Gastrocnemius medialis (tissue), 4 donors: Measurements from ENCODE around the gene TPSD1. TPM values are rescaled to one million over a fixed set of nuclear protein-coding genes. Genes with fewer than 3 reads are reported as not detected.
A peak's percentile ranks its signal among the peaks of the same experiment; 100 is the strongest.

Experiments
- ATAC-seq, 2 donors: fragments of 150-250 bp; one replicate each; pipeline ENCODE4 v1.9.1; 2016
- DNase-seq, 2 donors: peaks; one replicate each; pipeline ENCODE4 v3.0.0-alpha.2; 2019
- H3K27ac ChIP-seq, 4 donors: fragments of 200-600 bp; sonication (generic); 1 replicate in 1 of 4; 2 replicates in 3 of 4; pipeline ENCODE4 v1.5.1; 2016 to 2018; ENCODE audit warnings: mild to moderate bottlenecking in 2 of 4, moderate library complexity in 1 of 4
- H3K27me3 ChIP-seq, 3 donors: fragments of 200-600 bp; sonication (generic) in 2 of 3; 1 replicate in 1 of 3; 2 replicates in 2 of 3; pipeline versions ENCODE4 v1.5.1 to v1.6.0; 2016 to 2019; ENCODE audit warnings: mild to moderate bottlenecking in 1 of 3, moderate library complexity in 1 of 3
- H3K36me3 ChIP-seq, 2 donors: fragments of 200-600 bp; sonication (generic) in 1 of 2; one replicate each; pipeline ENCODE4 v1.5.1; 2017 to 2018
- H3K4me1 ChIP-seq, 2 donors: fragments of 200-600 bp; sonication (generic) in 1 of 2; one replicate each; pipeline ENCODE4 v1.5.1; 2016 to 2017; ENCODE audit warnings: mild to moderate bottlenecking in 2 of 2
- H3K4me3 ChIP-seq, 4 donors: fragments of 200-600 bp; sonication (generic) in 3 of 4; 1 replicate in 1 of 4; 2 replicates in 3 of 4; pipeline ENCODE4 v1.5.1; 2016 to 2019; ENCODE audit warnings: mild to moderate bottlenecking in 2 of 4
- H3K9me3 ChIP-seq, 3 donors: fragments of 200-600 bp; sonication (generic) in 2 of 3; 1 replicate in 1 of 3; 2 replicates in 2 of 3; pipeline ENCODE4 v1.5.1; 2016 to 2019
- CTCF ChIP-seq, 5 experiments: fragments of 450-650 bp in 3 of 5; fragments of 200-600 bp in 2 of 5; sonication (generic) in 2 of 5; IDR thresholded peaks in 4 of 5; conservative IDR thresholded peaks in 1 of 5; 1 replicate in 4 of 5; 2 replicates in 1 of 5; pipeline ENCODE4 v1.5.1; 2016 to 2019; ENCODE audit warnings: antibody characterized with exemption in 5 of 5, mild to moderate bottlenecking in 3 of 5, moderate library complexity in 3 of 5
- POLR2A ChIP-seq, 2 donors: fragments of 450-650 bp; IDR thresholded peaks; one replicate each; pipeline ENCODE4 v1.6.1; 2017; ENCODE audit warnings: antibody characterized with exemption in 2 of 2, mild to moderate bottlenecking in 2 of 2, moderate library complexity in 2 of 2
- in situ Hi-C, 4 donors: fragments of 200-750 bp; cut with MboI; loops; one replicate each; pipeline versions ENCODE4 v1.15.0 to v1.8.0; 2017; ENCODE audit warnings: low sequenced_read_pairs in 4 of 4
- intact Hi-C: fragments of 100-400 bp; cut with DNase I; formaldehyde crosslinking; loops from one replicate; pipeline ENCODE4 v1.15.1; 2023; ENCODE audit warnings: low total_unique reads
- total RNA-seq, 4 donors: library from RNA; depleted of rRNA; stranded (reverse); fragments of >200 nt; gene quantifications; one replicate each; pipeline versions ENCODE4 v1.1.0 to v1.2.3, GENCODE V29; 2016

TPSD1 gene
- total RNA-seq, 4 donors from 2014 or later: 2.5 TPM; not detected in 3

- Histone ChIP-seq H3K9me3 (no peaks in the 10 kb centered on the region), H3K4me3 (no peak overlapping the region), H3K4me1 (peaks cover 13 to 16% of the 10 kb centered on the region in 2 donors), H3K27me3 (peaks cover 15 to 21% (median 17%) of the 10 kb centered on the region in 3 donors), H3K36me3 (no peaks in the 10 kb centered on the region), H3K27ac (no peak overlapping the region)
- DNase-seq (no peak), ATAC-seq (no peak)
- intact Hi-C loops (loop anchor here (5.0 to 10.0 kb wide), 4 partner anchors 36 to 622 kb away; partner anchors contain the start of genes JMJD8, STUB1 and UQCC4), in situ Hi-C loops (no loop called here)
- TF ChIP-seq POLR2A (IDR thresholded peaks at IDR 0.05): no peak
- no peak for TF ChIP-seq CTCF (IDR thresholded peaks at IDR 0.05 in 4 of 5, conservative IDR thresholded peaks at IDR 0.05 in 1 of 5)
Measured at GRCh38 chr16:1306334-1306733, 50.5 kb downstream of the TPSD1 start.

- Histone ChIP-seq H3K36me3 (no peaks in the 10 kb centered on the region), H3K27ac (peak overlapping the region; percentile 91 to 99 (median 96)), H3K9me3 (no peaks in the 10 kb centered on the region), H3K4me3 (peak overlapping the region; percentile 57 to 85 (median 69)), H3K27me3 (peaks cover 0 to 3% (median 2%) of the 10 kb centered on the region in 3 donors), H3K4me1 (peaks cover 30 to 36% of the 10 kb centered on the region in 2 donors)
- intact Hi-C loops (loop anchor here (2.0 to 10.0 kb wide), 5 partner anchors 34 to 624 kb away; partner anchors contain the start of genes GNPTG, JMJD8, STUB1 and TSR3), in situ Hi-C loops (no loop called here)
- no peak for TF ChIP-seq POLR2A (IDR thresholded peaks at IDR 0.05)
- no peak for TF ChIP-seq CTCF (IDR thresholded peaks at IDR 0.05 in 4 of 5, conservative IDR thresholded peaks at IDR 0.05 in 1 of 5)
- ATAC-seq (peak; percentile 7 to 25), DNase-seq (peak in 1 of 2 donors; percentile 38)
Measured at GRCh38 chr16:1308036-1308976, 52.4 kb downstream of the TPSD1 start.

Other genes with a start within 250 kb of the TPSD1 start
- gene SSTR5, start 183.3 kb upstream of the TPSD1 start, total RNA-seq: 1 to 10 TPM in 1 of 4 donors, under 1 TPM in 2, not detected in 1; 0.24 to 1.3 (median 0.33) TPM
- not detected for gene C1QTNF8, start 159.8 kb upstream of the TPSD1 start, total RNA-seq
- 10 to 100 TPM in 1 of 4 donors, 1 to 10 TPM in 3; 3.7 to 12.8 (median 4.5) TPM for gene CACNA1H, start 103.0 kb upstream of the TPSD1 start, total RNA-seq
- gene TPSG1, start 30.8 kb upstream of the TPSD1 start, total RNA-seq: under 1 TPM in 1 of 4 donors, not detected in 3; 0.29 TPM
- 10 to 100 TPM in 2 of 4 donors, 1 to 10 TPM in 2; 3.7 to 14.3 (median 9.5) TPM for gene TPSB2, start 25.9 kb upstream of the TPSD1 start, total RNA-seq
- 10 to 100 TPM in 1 of 4 donors, 1 to 10 TPM in 3; 3.3 to 14.9 (median 7.8) TPM for gene TPSAB1, start 15.4 kb upstream of the TPSD1 start, total RNA-seq
- gene UBE2I, start 53.6 kb downstream of the TPSD1 start, total RNA-seq: 10 to 100 TPM; 28.9 to 80.4 (median 41.7) TPM
- 1 to 10 TPM in 3 of 4 donors, under 1 TPM in 1; 0.05 to 4.4 (median 2.5) TPM for gene BAIAP3, start 77.6 kb downstream of the TPSD1 start, total RNA-seq
- 100 to 1,000 TPM in 1 of 4 donors, 10 to 100 TPM in 3; 63.3 to 103 (median 72.4) TPM for gene TSR3, start 95.8 kb downstream of the TPSD1 start, total RNA-seq
- 10 to 100 TPM; 20.6 to 37.5 (median 30.2) TPM for gene GNPTG, start 95.9 kb downstream of the TPSD1 start, total RNA-seq
- gene UNKL, start 158.6 kb downstream of the TPSD1 start, total RNA-seq: 10 to 100 TPM; 31.8 to 38.8 (median 35.8) TPM
- gene UQCC4, start 164.7 kb downstream of the TPSD1 start, total RNA-seq: 10 to 100 TPM; 11.3 to 33.0 (median 20.9) TPM
- not detected for gene PERCC1, start 175.0 kb downstream of the TPSD1 start, total RNA-seq
- gene CCDC154, start 188.5 kb downstream of the TPSD1 start, total RNA-seq: under 1 TPM in 1 of 4 donors, not detected in 3; 0.40 TPM
- gene CLCN7, start 219.0 kb downstream of the TPSD1 start, total RNA-seq: 10 to 100 TPM; 24.8 to 45.8 (median 38.4) TPM
- gene PTX4, start 232.9 kb downstream of the TPSD1 start, total RNA-seq: under 1 TPM in 1 of 4 donors, not detected in 3; 0.41 TPM
- gene TELO2, start 237.3 kb downstream of the TPSD1 start, total RNA-seq: 10 to 100 TPM in 2 of 4 donors, 1 to 10 TPM in 2; 2.9 to 11.2 (median 9.8) TPM